GM06990 (cell line): ENCODE measurements around the gene FGF23.

ENCODE experiments used
- DNase-seq: peaks from one replicate; pipeline ENCODE4 v3.0.0-alpha.2; 2011; ENCODE audit not compliant: insufficient read length; ENCODE audit errors: extremely low read depth
- H3K27me3 ChIP-seq: replicated peaks from 2 replicates; pipeline ENCODE4 v1.6.0; 2011; ENCODE audit warnings: low read length; ENCODE audit not compliant: control insufficient read depth, insufficient read depth
- H3K36me3 ChIP-seq: 2 replicates; pipeline ENCODE4 v1.5.1; 2011; ENCODE audit warnings: low read length; ENCODE audit not compliant: control insufficient read depth, insufficient read depth
- H3K4me3 ChIP-seq: replicated peaks from 2 replicates; pipeline ENCODE4 v1.5.1; 2011; ENCODE audit warnings: low read depth, mild to moderate bottlenecking, control low read depth, low read length
- CTCF ChIP-seq: IDR thresholded peaks from 2 replicates; pipeline ENCODE4 v1.5.1; 2011; ENCODE audit warnings: low read length, control low read depth, mild to moderate bottlenecking, inconsistent platforms; ENCODE audit not compliant: insufficient read depth, poor library complexity, severe bottlenecking

The FGF23 gene

GRCh38 chr12:4380332-4380731 lies 820 bp upstream of the FGF23 start:
- DNase-seq: no peak
- TF ChIP-seq CTCF: no peak

GRCh38 chr12:4378772-4379171 lies 740 bp downstream of the FGF23 start:
- TF ChIP-seq CTCF: no peak
- H3K27me3 ChIP-seq: no peaks in the 10 kb centered on the region; the same call in 1 of the 2 replicates
- H3K4me3 ChIP-seq: no peak overlapping the region
- no peaks in the 10 kb centered on the region for H3K36me3 ChIP-seq
- DNase-seq: no peak

More at GRCh38 chr12:4380332-4380731, 820 bp upstream of the FGF23 start:
- Histone ChIP-seq H3K36me3 (no peaks in the 10 kb centered on the region), H3K4me3 (no peak overlapping the region), H3K27me3 (no peaks in the 10 kb centered on the region; the same call in 1 of the 2 replicates)

- no peak for TF ChIP-seq CTCF
- Histone ChIP-seq H3K4me3 (no peak overlapping the region), H3K36me3 (no peaks in the 10 kb centered on the region), H3K27me3 (no peaks in the 10 kb centered on the region; the same call in none of the 2 replicates)
- no peak for DNase-seq
Measured at GRCh38 chr12:4375449-4375848, 4.1 kb downstream of the FGF23 start.

- no peaks in the 10 kb centered on the region for H3K36me3 ChIP-seq
- H3K27me3 ChIP-seq: no peaks in the 10 kb centered on the region; the same call in 1 of the 2 replicates
- no peak for TF ChIP-seq CTCF
- DNase-seq: no peak
- H3K4me3 ChIP-seq: no peak overlapping the region
Measured at GRCh38 chr12:4372653-4373052, 6.9 kb downstream of the FGF23 start.

GRCh38 chr12:4370265-4370664 lies 9.2 kb downstream of the FGF23 start:
- Histone ChIP-seq H3K36me3 (no peaks in the 10 kb centered on the region), H3K4me3 (no peak overlapping the region), H3K27me3 (no peaks in the 10 kb centered on the region; the same call in 1 of the 2 replicates)
- DNase-seq: no peak
- no peak for TF ChIP-seq CTCF

- TF ChIP-seq CTCF: no peak
- Histone ChIP-seq H3K4me3 (no peak overlapping the region), H3K36me3 (no peaks in the 10 kb centered on the region), H3K27me3 (no peaks in the 10 kb centered on the region; the same call in 1 of the 2 replicates)
- no peak for DNase-seq
Measured at GRCh38 chr12:4369548-4369947, 10.0 kb downstream of the FGF23 start.
